Caco-2 (cell line): ENCODE measurements around the gene ZMAT3. TPM values are rescaled to one million over a fixed set of nuclear protein-coding genes. Genes with fewer than 3 reads are reported as not detected.
"Not testable (repeated sequence)": the region's sequence is repeated elsewhere in the genome, so short reads cannot be mapped to it uniquely, and the experiment has no call there.

ENCODE experiments used
- BruUV-seq: library from RNA; stranded (reverse); fragments of 400-500 nt; replicated peaks from 2 replicates; lab custom pipeline; 2021; lab: Mats Ljungman, UMichigan
- CTCF ChIA-PET: fragments of 300-600 bp; sonication (Branson Sonifier 250); formaldehyde crosslinking; loops from one replicate; lab custom pipeline; 2022; ENCODE audit warnings: antibody characterized with exemption; lab: Charles Lee
- POLR2A ChIA-PET: fragments of 300-600 bp; sonication (Branson Sonifier 250); formaldehyde crosslinking; loops from one replicate; lab custom pipeline; 2022; ENCODE audit warnings: antibody characterized with exemption; lab: Charles Lee
- DNase-seq, 2 experiments: peaks; one replicate each; pipeline versions ENCODE4 v3.0.0 to v3.0.0-alpha.2; 2020 to 2022
- H3K27me3 ChIP-seq: replicated peaks from 2 replicates; pipeline ENCODE4 v1.6.0; 2011; ENCODE audit warnings: low read length; ENCODE audit not compliant: control insufficient read depth, insufficient read depth
- H3K36me3 ChIP-seq: 2 replicates; pipeline ENCODE4 v1.5.1; 2011; ENCODE audit warnings: low read length; ENCODE audit not compliant: control insufficient read depth, insufficient read depth
- H3K4me1 ChIP-seq: fragments of 250-450 bp; sonication (Bioruptor Pico); 2 replicates; pipeline ENCODE4 v1.5.1; 2020; ENCODE audit warnings: mild to moderate bottlenecking
- H3K4me3 ChIP-seq: 2 replicates; pipeline ENCODE4 v1.5.1; 2011; ENCODE audit warnings: low read depth, mild to moderate bottlenecking, control low read depth, low read length
- H3K9me3 ChIP-seq: fragments of 250-450 bp; sonication (Bioruptor Pico); 2 replicates; pipeline ENCODE4 v1.5.1; 2020; ENCODE audit warnings: mild to moderate bottlenecking, moderate library complexity
- H3K27ac Mint-ChIP-seq: one replicate; pipeline ENCODE4 v1.8.0; 2022; ENCODE audit warnings: mixed read lengths; ENCODE audit not compliant: unreplicated experiment
- H3K27me3 Mint-ChIP-seq: one replicate; pipeline ENCODE4 v1.8.0; 2022; ENCODE audit warnings: mixed read lengths; ENCODE audit not compliant: insufficient read depth, unreplicated experiment
- H3K36me3 Mint-ChIP-seq: one replicate; pipeline ENCODE4 v1.8.0; 2022; ENCODE audit warnings: mild to moderate bottlenecking, mixed read lengths; ENCODE audit not compliant: insufficient read depth, unreplicated experiment
- H3K4me1 Mint-ChIP-seq: one replicate; pipeline ENCODE4 v1.8.0; 2022; ENCODE audit warnings: low read depth, mixed read lengths; ENCODE audit not compliant: unreplicated experiment
- H3K4me3 Mint-ChIP-seq: one replicate; pipeline ENCODE4 v1.8.0; 2022; ENCODE audit warnings: mild to moderate bottlenecking, moderate library complexity, mixed read lengths; ENCODE audit not compliant: unreplicated experiment
- H3K9me3 Mint-ChIP-seq: one replicate; pipeline ENCODE4 v1.8.0; 2022; ENCODE audit warnings: mixed read lengths; ENCODE audit not compliant: unreplicated experiment
- CTCF ChIP-seq, 2 experiments: fragments of 200-600 bp in 1 of 2; IDR thresholded peaks; 1 replicate in 1 of 2; 2 replicates in 1 of 2; pipeline versions ENCODE4 v1.5.1 to v1.8.0; 2011 to 2022; ENCODE audit warnings: antibody characterized with exemption in 1 of 2, control low read depth in 1 of 2, inconsistent platforms in 1 of 2, low read depth in 1 of 2, low read length in 1 of 2, mild to moderate bottlenecking in 1 of 2, moderate library complexity in 1 of 2; ENCODE audit not compliant: insufficient read depth in 1 of 2, severe bottlenecking in 1 of 2, unreplicated experiment in 1 of 2
- intact Hi-C: fragments of 100-400 bp; cut with micrococcal nuclease; formaldehyde crosslinking; loops from one replicate; pipeline ENCODE4 v1.10.0; 2022; ENCODE audit not compliant: unreplicated experiment
- total RNA-seq: library from RNA; stranded (reverse); gene quantifications from 2 replicates; pipeline ENCODE4 v1.2.3, GENCODE V29; 2022

The ZMAT3 gene
- total RNA-seq, 1 experiment from 2014 or later = 7.6 TPM

DNA sequence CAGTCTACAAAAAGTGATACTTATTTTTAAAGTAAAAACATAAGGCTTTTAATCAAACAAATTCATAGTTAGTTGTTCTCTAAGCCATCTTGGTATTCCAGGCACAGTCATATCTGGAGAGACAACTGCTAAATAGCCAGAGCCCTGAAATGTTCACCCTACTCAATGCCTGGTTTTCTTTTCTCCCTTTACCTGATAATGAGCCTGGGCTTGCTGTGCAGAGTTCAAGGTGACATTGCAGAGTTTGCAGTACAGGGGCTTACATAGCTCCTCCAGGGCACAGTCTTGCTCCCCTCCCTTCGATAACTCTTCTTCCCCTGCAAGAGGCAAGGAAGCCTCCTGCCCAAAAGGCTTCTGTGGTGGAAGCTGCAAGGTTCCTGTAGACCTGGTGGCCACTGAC, 4.3 kb downstream of the ZMAT3 start:
- H3K36me3 ChIP-seq = no peaks in the 10 kb centered on the region
- H3K27ac Mint-ChIP-seq = no peak overlapping the region
- H3K4me1 ChIP-seq = peaks cover 3% of the 10 kb centered on the region; the same call in 1 of the 2 replicates
- H3K27me3 Mint-ChIP-seq = no peaks in the 10 kb centered on the region
- TF ChIP-seq CTCF (IDR thresholded peaks at IDR 0.05; ENCODE audit: insufficient read depth in 1 of 2, low read depth in 1 of 2, low read length in 1 of 2, severe bottlenecking in 1 of 2, unreplicated experiment in 1 of 2) = no peak
- ChIA-PET CTCF (no interaction called here), POLR2A (no interaction called here)
- H3K36me3 Mint-ChIP-seq = peaks cover 5% of the 10 kb centered on the region
- no TSS peak for BruUV-seq
- no peaks in the 10 kb centered on the region for H3K9me3 Mint-ChIP-seq
- H3K4me1 Mint-ChIP-seq = no peaks in the 10 kb centered on the region
- no peak overlapping the region for H3K4me3 Mint-ChIP-seq
- DNase-seq = no peak
- no peaks in the 10 kb centered on the region for H3K27me3 ChIP-seq
- H3K4me3 ChIP-seq = no peak overlapping the region
- no peaks in the 10 kb centered on the region for H3K9me3 ChIP-seq
- intact Hi-C loops = no loop called here

- no peaks in the 10 kb centered on the region for H3K9me3 ChIP-seq
- Mint-ChIP-seq H3K9me3 (no peaks in the 10 kb centered on the region), H3K27ac (no peak overlapping the region), H3K27me3 (no peaks in the 10 kb centered on the region), H3K4me1 (no peaks in the 10 kb centered on the region), H3K36me3 (peaks cover 5% of the 10 kb centered on the region), H3K4me3 (no peak overlapping the region)
- no peak overlapping the region for H3K4me3 ChIP-seq
- intact Hi-C loops = no loop called here
- no peak for TF ChIP-seq CTCF (IDR thresholded peaks at IDR 0.05; ENCODE audit: insufficient read depth in 1 of 2, low read depth in 1 of 2, low read length in 1 of 2, severe bottlenecking in 1 of 2, unreplicated experiment in 1 of 2)
- no peak for DNase-seq
- H3K36me3 ChIP-seq = no peaks in the 10 kb centered on the region
- POLR2A ChIA-PET = no interaction called here
- no peaks in the 10 kb centered on the region for H3K27me3 ChIP-seq
- no peaks in the 10 kb centered on the region; the same call in 1 of the 2 replicates for H3K4me1 ChIP-seq
- CTCF ChIA-PET = no interaction called here
- BruUV-seq = no TSS peak
Measured at GRCh38 chr3:179063945-179064560, 7.6 kb downstream of the ZMAT3 start.

GRCh38 chr3:179056326-179056725, 15.3 kb downstream of the ZMAT3 start:
- intact Hi-C loops = no loop called here
- no peak for TF ChIP-seq CTCF (IDR thresholded peaks at IDR 0.05; ENCODE audit: insufficient read depth in 1 of 2, low read depth in 1 of 2, low read length in 1 of 2, severe bottlenecking in 1 of 2, unreplicated experiment in 1 of 2)
- Mint-ChIP-seq H3K27ac (no peak overlapping the region), H3K4me1 (no peaks in the 10 kb centered on the region), H3K9me3 (peaks cover 8% of the 10 kb centered on the region), H3K36me3 (peaks cover 6% of the 10 kb centered on the region), H3K27me3 (no peaks in the 10 kb centered on the region), H3K4me3 (no peak overlapping the region)
- DNase-seq = no peak
- Histone ChIP-seq H3K27me3 (no peaks in the 10 kb centered on the region), H3K36me3 (no peaks in the 10 kb centered on the region), H3K4me3 (no peak overlapping the region), H3K9me3 (no peaks in the 10 kb centered on the region), H3K4me1 (no peaks in the 10 kb centered on the region)
- POLR2A ChIA-PET = no interaction called here
- CTCF ChIA-PET = no interaction called here
- BruUV-seq = no TSS peak

DNA sequence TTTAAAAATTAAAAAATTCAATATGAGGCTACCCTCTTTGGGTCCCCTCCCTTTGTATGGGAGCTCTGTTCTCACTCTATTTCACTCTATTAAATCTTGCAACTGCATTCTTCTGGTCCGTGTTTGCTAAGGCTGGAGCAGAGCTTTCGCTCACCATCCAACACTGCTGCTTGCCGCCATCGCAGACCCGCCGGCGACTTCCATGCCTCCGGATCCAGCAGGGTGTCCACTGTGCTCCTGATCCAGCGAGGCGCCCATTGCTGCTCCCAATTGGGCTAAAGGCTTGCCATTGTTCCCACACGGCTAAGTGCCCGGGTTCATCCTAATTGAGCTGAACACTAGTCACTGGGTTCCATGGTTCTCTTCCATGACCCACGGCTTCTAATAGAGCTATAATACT, 17.0 kb downstream of the ZMAT3 start:
- H3K36me3 Mint-ChIP-seq, CTCF ChIA-PET, DNase-seq, H3K36me3 ChIP-seq, intact Hi-C loops, H3K9me3 Mint-ChIP-seq, H3K9me3 ChIP-seq, H3K4me1 Mint-ChIP-seq, POLR2A ChIA-PET, H3K4me1 ChIP-seq, H3K27ac Mint-ChIP-seq, BruUV-seq, H3K27me3 Mint-ChIP-seq, H3K27me3 ChIP-seq, H3K4me3 ChIP-seq, H3K4me3 Mint-ChIP-seq: not testable (repeated sequence)
